HCT116 (cell line): ENCODE measurements around the gene LINGO1. TPM values are rescaled to one million over a fixed set of nuclear protein-coding genes. Genes with fewer than 3 reads are reported as not detected.

Experiments used
- ATAC-seq: fragments of 200-7000 bp; cut with Tn5 transposase; 2 replicates; pipeline ENCODE4 v1.9.1; 2020; ENCODE audit warnings: mild to moderate bottlenecking, moderate library complexity
- BruUV-seq: library from RNA; stranded (reverse); fragments of 400-500 nt; replicated peaks from 2 replicates; lab custom pipeline; 2021; lab: Mats Ljungman, UMichigan
- CTCF ChIA-PET: fragments of 300-600 bp; sonication (Branson Sonifier 250); formaldehyde crosslinking; loops from one replicate; lab custom pipeline; 2021; ENCODE audit warnings: antibody characterized with exemption; lab: Charles Lee
- POLR2A ChIA-PET: fragments of 300-600, 350-600 bp; sonication (Branson Sonifier 250); formaldehyde crosslinking; loops from one replicate; lab custom pipeline; 2021; ENCODE audit warnings: antibody characterized with exemption; lab: Charles Lee
- RAD21 ChIA-PET, 2 experiments: fragments of 300-600 bp; sonication (Branson Sonifier 250); formaldehyde crosslinking; loops; one replicate each; lab custom pipeline; 2023; ENCODE audit warnings: low total read pairs in 2 of 2; ENCODE audit not compliant: uncharacterized antibody in 2 of 2, unreplicated experiment in 2 of 2, low non-redundant PET in 1 of 2; lab: Charles Lee
- DNase-seq: peaks from one replicate; pipeline ENCODE4 v3.0.0-alpha.2; 2010; ENCODE audit warnings: low read depth, low spot score
- H2AFZ ChIP-seq: fragments of 200-600 bp; shearing (Covaris generic), sonication (generic); 2 replicates; pipeline ENCODE4 v1.6.1; 2017; ENCODE audit warnings: low read depth, mixed run types, mixed read lengths, antibody characterized with exemption, low read length; ENCODE audit not compliant: poor library complexity, severe bottlenecking
- H3K27ac ChIP-seq: 2 replicates; pipeline ENCODE4 v1.5.1; 2012; ENCODE audit warnings: low read depth, low read length
- H3K27me3 ChIP-seq: fragments of 200-600 bp; sonication (generic); 2 replicates; pipeline ENCODE4 v1.6.1; 2016; ENCODE audit warnings: mixed run types, low read length, mixed read lengths; ENCODE audit not compliant: insufficient read depth
- H3K36me3 ChIP-seq, 2 experiments: fragments of 200-500 bp in 1 of 2; fragments of 200-600 bp in 1 of 2; sonication (Bioruptor generic) in 1 of 2; sonication (generic) in 1 of 2; 2 replicates each; pipeline versions ENCODE4 v1.5.1 to v1.6.1; 2014 to 2016; ENCODE audit warnings: low read length in 2 of 2, inconsistent platforms in 1 of 2, mixed read lengths in 1 of 2, mixed run types in 1 of 2; ENCODE audit not compliant: insufficient read depth in 2 of 2, control insufficient read depth in 1 of 2
- H3K4me1 ChIP-seq, 2 experiments: fragments of 200-600 bp in 1 of 2; sonication (generic) in 1 of 2; 2 replicates each; pipeline versions ENCODE4 v1.5.1 to v1.6.1; 2012 to 2017; ENCODE audit warnings: low read length in 2 of 2, inconsistent platforms in 1 of 2, mild to moderate bottlenecking in 1 of 2, mixed read lengths in 1 of 2, mixed run types in 1 of 2, moderate library complexity in 1 of 2; ENCODE audit not compliant: insufficient read depth in 2 of 2, control insufficient read depth in 1 of 2
- H3K4me2 ChIP-seq: fragments of 200-600 bp; sonication (generic); 2 replicates; pipeline ENCODE4 v1.6.1; 2017; ENCODE audit warnings: mixed run types, low read length, mixed read lengths
- H3K4me3 ChIP-seq, 2 experiments: fragments of 200-600 bp in 1 of 2; sonication (generic) in 1 of 2; replicated peaks in 1 of 2; 2 replicates each; pipeline ENCODE4 v1.5.1; 2011 to 2016; ENCODE audit warnings: low read length in 2 of 2, control low read depth in 1 of 2, low read depth in 1 of 2, mild to moderate bottlenecking in 1 of 2, mixed read lengths in 1 of 2, mixed run types in 1 of 2
- H3K79me2 ChIP-seq: fragments of 200-600 bp; sonication (generic); 2 replicates; pipeline ENCODE4 v1.6.1; 2017; ENCODE audit warnings: mild to moderate bottlenecking, mixed run types, low read length, moderate library complexity, mixed read lengths; ENCODE audit not compliant: insufficient read depth
- H3K9ac ChIP-seq: fragments of 200-600 bp; sonication (generic); 2 replicates; pipeline ENCODE4 v1.6.1; 2016; ENCODE audit warnings: low read length, mixed read lengths
- H3K9me2 ChIP-seq: fragments of 200-600 bp; sonication (generic), shearing (Covaris generic); 2 replicates; pipeline ENCODE4 v1.6.1; 2017; ENCODE audit warnings: mixed run types, mild to moderate bottlenecking, moderate library complexity; ENCODE audit not compliant: insufficient read depth
- H3K9me3 ChIP-seq, 2 experiments: fragments of 200-500 bp in 1 of 2; fragments of 200-600 bp in 1 of 2; sonication (Bioruptor generic) in 1 of 2; sonication (generic) in 1 of 2; 2 replicates each; pipeline ENCODE4 v1.6.1; 2014 to 2017; ENCODE audit warnings: low read length in 2 of 2, mixed read lengths in 2 of 2, inconsistent platforms in 1 of 2, low read depth in 1 of 2, mild to moderate bottlenecking in 1 of 2, mixed run types in 1 of 2, moderate library complexity in 1 of 2; ENCODE audit not compliant: control insufficient read depth in 1 of 2, insufficient read depth in 1 of 2
- H4K20me1 ChIP-seq: fragments of 200-600 bp; sonication (generic), shearing (Covaris generic); 2 replicates; pipeline ENCODE4 v1.6.1; 2017; ENCODE audit warnings: mixed run types, mild to moderate bottlenecking, moderate library complexity; ENCODE audit not compliant: insufficient read depth
- CBX3 ChIP-seq: IDR thresholded peaks from 2 replicates; pipeline ENCODE4 v1.6.1; 2012; ENCODE audit warnings: low read depth
- CEBPB ChIP-seq: IDR thresholded peaks from 2 replicates; pipeline ENCODE4 v1.6.1; 2012; ENCODE audit warnings: low read depth
- CTCF ChIP-seq, 3 experiments: fragments of 200-600 bp in 1 of 3; sonication (generic) in 1 of 3; IDR thresholded peaks in 2 of 3; conservative IDR thresholded peaks in 1 of 3; 2 replicates each; pipeline ENCODE4 v1.5.1; 2012 to 2017; ENCODE audit warnings: low read depth in 2 of 3, low read length in 2 of 3, antibody characterized with exemption in 1 of 3, borderline replicate concordance in 1 of 3, control low read depth in 1 of 3, mild to moderate bottlenecking in 1 of 3, mixed read lengths in 1 of 3, mixed run types in 1 of 3, moderate library complexity in 1 of 3; ENCODE audit not compliant: insufficient read depth in 1 of 3
- EGR1 ChIP-seq: IDR thresholded peaks from 2 replicates; pipeline ENCODE4 v1.6.1; 2012; ENCODE audit warnings: low read depth
- REST ChIP-seq: IDR thresholded peaks from 2 replicates; pipeline ENCODE4 v1.6.1; 2012; ENCODE audit warnings: low read depth
- SP1 ChIP-seq: IDR thresholded peaks from 2 replicates; pipeline ENCODE4 v1.6.1; 2012; ENCODE audit warnings: low read depth
- YY1 ChIP-seq: IDR thresholded peaks from 2 replicates; pipeline ENCODE4 v1.6.1; 2011; ENCODE audit warnings: low read length, low read depth, moderate library complexity, mild to moderate bottlenecking; ENCODE audit not compliant: insufficient replicate concordance; ENCODE audit errors: extremely low read depth
- ZBTB33 ChIP-seq: IDR thresholded peaks from 2 replicates; pipeline ENCODE4 v1.6.1; 2011; ENCODE audit warnings: mild to moderate bottlenecking, low read length, moderate library complexity; ENCODE audit not compliant: insufficient replicate concordance; ENCODE audit errors: extremely low read depth
- ZNF274 ChIP-seq: fragments of 200-500 bp; sonication (Bioruptor generic); IDR thresholded peaks from 2 replicates; pipeline ENCODE4 v1.6.1; 2014; ENCODE audit warnings: mild to moderate bottlenecking, low read depth, low read length, inconsistent platforms
- intact Hi-C: fragments of 100-400 bp; cut with micrococcal nuclease; formaldehyde crosslinking; loops from 2 replicates; pipeline ENCODE4 v1.10.0; 2022
- total RNA-seq: library from RNA; stranded (reverse); gene quantifications from one replicate; pipeline ENCODE4 v1.2.1, GENCODE V29; 2021; ENCODE audit not compliant: unreplicated experiment

LINGO1 gene
- total RNA-seq, 1 experiment from 2014 or later, result 15.6 TPM

- Histone ChIP-seq H3K4me2 (no peak overlapping the region), H2AFZ (no peak overlapping the region), H3K27ac (no peak overlapping the region; the same call in 1 of the 2 replicates), H3K79me2 (no peaks in the 10 kb centered on the region), H3K4me3 (no peak overlapping the region), H3K27me3 (no peaks in the 10 kb centered on the region), H3K9ac (no peak overlapping the region), H3K9me2 (no peaks in the 10 kb centered on the region), H3K9me3 (no peaks in the 10 kb centered on the region), H3K4me1 (no peaks in the 10 kb centered on the region), H3K36me3 (no peaks in the 10 kb centered on the region), H4K20me1 (no peaks in the 10 kb centered on the region)
- no TSS peak for BruUV-seq
- ATAC-seq, result no peak
- ChIA-PET POLR2A (no interaction called here), RAD21 (no interaction called here), CTCF (interaction anchor here (0.9 kb wide), 1 partner anchor 11 kb away, joined by 4 read pairs; no protein-coding TSS in a partner anchor)
- intact Hi-C loops, result no loop called here
- no peak for TF ChIP-seq REST
- TF ChIP-seq SP1, result no peak
- TF ChIP-seq ZBTB33, result no peak
- no peak for TF ChIP-seq ZNF274
- no peak for TF ChIP-seq CEBPB
- no peak for TF ChIP-seq CBX3
- no peak for TF ChIP-seq YY1
- TF ChIP-seq EGR1, result no peak
- TF ChIP-seq CTCF (IDR thresholded peaks at IDR 0.05 in 2 of 3, conservative IDR thresholded peaks at IDR 0.05 in 1 of 3; ENCODE audit: borderline replicate concordance in 1 of 3, insufficient read depth in 1 of 3, low read depth in 2 of 3, low read length in 2 of 3), result no peak
- DNase-seq, result no peak
Observed at GRCh38 chr15:77621847-77622208, 10.9 kb downstream of the LINGO1 start.
